HepG2 (cell line): ENCODE data around the gene CDYL2. TPM values are rescaled to one million over a fixed set of nuclear protein-coding genes. Genes with fewer than 3 reads are reported as not detected.

ENCODE experiments used
- ATAC-seq: fragments of 200-7000 bp; cut with Tn5 transposase; 3 replicates; pipeline ENCODE4 v1.9.1; 2020; ENCODE audit warnings: mild to moderate bottlenecking, moderate library complexity
- BruUV-seq: library from RNA; stranded (reverse); fragments of 400-500 nt; replicated peaks from 2 replicates; lab custom pipeline; 2021; lab: Mats Ljungman, UMichigan
- CTCF ChIA-PET: fragments of 300-600 bp; formaldehyde crosslinking; extraction: SDS; loops from one replicate; lab custom pipeline; 2021; ENCODE audit warnings: low total read pairs, inconsistent platforms, low intra/inter-chr PET ratio; lab: Yijun Ruan, JAX
- POLR2A ChIA-PET: fragments of 350-600 bp; sonication (Branson Sonifier 250); formaldehyde crosslinking; loops from one replicate; lab custom pipeline; 2020; ENCODE audit warnings: antibody characterized with exemption, inconsistent platforms; lab: Yijun Ruan, JAX
- DNase-seq: peaks from one replicate; pipeline ENCODE4 v3.0.0-alpha.2; 2015; ENCODE audit warnings: low spot score
- FAIRE-seq: peaks from 3 replicates; lab custom pipeline; 2011; peaks lifted over from hg19 to GRCh38; lab: Jason Lieb, UNC
- H2AFZ ChIP-seq: one replicate; pipeline ENCODE4 v1.6.1; 2011; ENCODE audit warnings: low read length, inconsistent platforms
- H3K27ac ChIP-seq: fragments of 300-600 bp; 3 replicates; pipeline ENCODE4 v1.8.0; 2011; ENCODE audit warnings: mixed run types, mild to moderate bottlenecking, mixed read lengths, low read length, inconsistent platforms; ENCODE audit not compliant: insufficient read depth; ENCODE audit errors: extremely low read length
- H3K27me3 ChIP-seq, 2 experiments: fragments of 200-600 bp in 1 of 2; 2 replicates in 1 of 2; 3 replicates in 1 of 2; pipeline versions ENCODE4 v1.6.0 to v1.8.0; 2011; ENCODE audit warnings: low read length in 2 of 2, mild to moderate bottlenecking in 2 of 2, moderate library complexity in 2 of 2, inconsistent platforms in 1 of 2; ENCODE audit not compliant: insufficient read depth in 2 of 2, control insufficient read depth in 1 of 2
- H3K36me3 ChIP-seq, 2 experiments: fragments of 200-600 bp in 1 of 2; replicated peaks in 1 of 2; 2 replicates in 1 of 2; 3 replicates in 1 of 2; pipeline versions ENCODE4 v1.5.1 to v1.8.0; 2011; ENCODE audit warnings: low read length in 2 of 2, inconsistent platforms in 1 of 2; ENCODE audit not compliant: insufficient read depth in 2 of 2, control insufficient read depth in 1 of 2
- H3K4me1 ChIP-seq: 2 replicates; pipeline ENCODE4 v1.5.1; 2012; ENCODE audit warnings: low read length, inconsistent platforms; ENCODE audit not compliant: insufficient read depth
- H3K4me2 ChIP-seq: 2 replicates; pipeline ENCODE4 v1.6.0; 2011; ENCODE audit warnings: low read depth, low read length, inconsistent platforms
- H3K4me3 ChIP-seq, 3 experiments: fragments of 200-600 bp in 1 of 3; sonication (generic), shearing (Covaris generic) in 1 of 3; replicated peaks in 1 of 3; 2 replicates each; pipeline ENCODE4 v1.5.1; 2011 to 2016; ENCODE audit warnings: low read length in 3 of 3, inconsistent platforms in 2 of 3, low read depth in 2 of 3, mild to moderate bottlenecking in 2 of 3, control low read depth in 1 of 3, mixed read lengths in 1 of 3; ENCODE audit not compliant: insufficient read depth in 1 of 3
- H3K79me2 ChIP-seq: one replicate; pipeline ENCODE4 v1.6.1; 2011; ENCODE audit warnings: low read length, inconsistent platforms; ENCODE audit not compliant: insufficient read depth
- H3K9ac ChIP-seq: 2 replicates; pipeline ENCODE4 v1.6.0; 2011; ENCODE audit warnings: mild to moderate bottlenecking, low read depth, low read length, inconsistent platforms; ENCODE audit not compliant: insufficient read depth
- H3K9me3 ChIP-seq: 2 replicates; pipeline ENCODE4 v1.5.1; 2012; ENCODE audit warnings: mild to moderate bottlenecking, low read length
- H4K20me1 ChIP-seq: 2 replicates; pipeline ENCODE4 v1.6.0; 2011; ENCODE audit warnings: inconsistent platforms, mild to moderate bottlenecking, low read length, moderate library complexity; ENCODE audit not compliant: insufficient read depth
- CEBPB ChIP-seq: IDR thresholded peaks from 2 replicates; pipeline ENCODE4 v1.6.1; 2011; ENCODE audit warnings: low read depth, low read length, improper control_type of control experiment, borderline replicate concordance
- DR1 ChIP-seq: sonication (generic); formaldehyde crosslinking; IDR thresholded peaks from 2 replicates; pipeline ENCODE4 v1.8.0; 2021; ENCODE audit warnings: mild to moderate bottlenecking, missing genetic modification reagents, inconsistent platforms
- GATA4 ChIP-seq: sonication (generic); IDR thresholded peaks from 2 replicates; pipeline ENCODE4 v1.6.1; 2016; ENCODE audit warnings: antibody characterized with exemption, low read depth, borderline replicate concordance
- HNF4A ChIP-seq: sonication (generic); formaldehyde crosslinking; IDR thresholded peaks from 2 replicates; pipeline ENCODE4 v1.4.0; 2020; ENCODE audit warnings: missing genetic modification reagents
- KLF9 ChIP-seq: IDR thresholded peaks from 2 replicates; pipeline ENCODE4 v1.6.1; 2016; ENCODE audit warnings: low read depth
- MBNL3 ChIP-seq: fragments of 250-450 bp; sonication (Bioruptor Pico); conservative IDR thresholded peaks from 2 replicates; pipeline ENCODE4 v1.8.0; 2022; ENCODE audit warnings: mild to moderate bottlenecking, inconsistent platforms
- SP2 ChIP-seq: sonication (generic); formaldehyde crosslinking; IDR thresholded peaks from 2 replicates; pipeline ENCODE4 v1.5.1; 2020; ENCODE audit warnings: mild to moderate bottlenecking, missing genetic modification reagents
- SP5 ChIP-seq: IDR thresholded peaks from 2 replicates; pipeline ENCODE4 v1.6.1; 2016; ENCODE audit warnings: low read depth, borderline replicate concordance
- TAF1 ChIP-seq: sonication (generic); formaldehyde crosslinking; IDR thresholded peaks from 2 replicates; pipeline ENCODE4 v1.4.0; 2020; ENCODE audit warnings: missing genetic modification reagents
- ZFP36L1 ChIP-seq: sonication (generic); formaldehyde crosslinking; IDR thresholded peaks from 2 replicates; pipeline ENCODE4 v1.8.0; 2022; ENCODE audit warnings: mild to moderate bottlenecking, missing genetic modification reagents, moderate library complexity
- ZNF253 ChIP-seq: sonication (generic); formaldehyde crosslinking; IDR thresholded peaks from 2 replicates; pipeline ENCODE4 v1.8.0; 2022; ENCODE audit warnings: mild to moderate bottlenecking, missing genetic modification reagents, borderline replicate concordance
- ZNF879 ChIP-seq: sonication (generic); formaldehyde crosslinking; IDR thresholded peaks from 2 replicates; pipeline ENCODE4 v1.8.1; 2023; ENCODE audit warnings: missing genetic modification reagents
- WGBS: methylation state at CpG from one replicate; pipeline ENCODE4 v1.1.6; 2017; ENCODE audit warnings: low lambda C conversion rate; 5-methylcytosine and 5-hydroxymethylcytosine counted together
- in situ Hi-C: cut with HindIII; loops from 2 replicates; pipeline ENCODE4 v1.10.0; 2017; ENCODE audit warnings: low pct_unique_long_range_greater_than_20kb; ENCODE audit not compliant: extremely low pct_ligation_motif_present
- intact Hi-C: fragments of 100-400 bp; cut with micrococcal nuclease; formaldehyde crosslinking; loops from one replicate; pipeline ENCODE4 v1.10.0; 2022; ENCODE audit not compliant: unreplicated experiment
- polyA plus RNA-seq, 8 experiments: library from polyadenylated mRNA; depleted of rRNA in 3 of 8; stranded (reverse) in 7 of 8; unstranded in 1 of 8; fragments of >200 nt; fragmentation: Illumina TruSeq in 4 of 8; extraction: Trizol in 4 of 8; gene quantifications; 2 replicates each; pipeline versions ENCODE4 v1.2.1 to v1.2.3, GENCODE V29; 2011 to 2016; ENCODE audit warnings: low read depth in 4 of 8, missing spikeins in 1 of 8, mixed read lengths in 1 of 8; ENCODE audit not compliant: insufficient read depth in 1 of 8
- total RNA-seq, 5 experiments: library from RNA; depleted of rRNA; stranded (reverse); fragments of >200 nt; fragmentation: Illumina TruSeq; extraction: Trizol; gene quantifications; 2 replicates each; pipeline ENCODE4 v1.2.3, GENCODE V29; 2016; ENCODE audit warnings: low read depth in 1 of 5
- TF ChIP-seq, protein P1 (sequence below): sonication (generic); formaldehyde crosslinking; IDR thresholded peaks from 2 replicates; pipeline ENCODE4 v1.5.0; 2020; ENCODE audit warnings: missing genetic modification reagents
- TF ChIP-seq, protein P2 (sequence below), 2 experiments: sonication (generic) in 1 of 2; formaldehyde crosslinking in 1 of 2; IDR thresholded peaks; 2 replicates each; pipeline versions ENCODE4 v1.4.0 to v1.6.1; 2018 to 2020; ENCODE audit warnings: missing genetic modification reagents in 2 of 2, borderline replicate concordance in 1 of 2, low read depth in 1 of 2, mild to moderate bottlenecking in 1 of 2, missing biosample characterization in 1 of 2
- TF ChIP-seq, protein P3 (sequence below): sonication (generic); formaldehyde crosslinking; IDR thresholded peaks from 2 replicates; pipeline ENCODE4 v1.5.0; 2020; ENCODE audit warnings: mild to moderate bottlenecking, low read depth, missing genetic modification reagents, borderline replicate concordance

Gene CDYL2
- total and polyA plus RNA-seq, 2 of the 13 experiments (the other 11 are each of a cell fraction or from before 2014, with no cell fraction given) = 0.07 to 0.35 TPM

DNA sequence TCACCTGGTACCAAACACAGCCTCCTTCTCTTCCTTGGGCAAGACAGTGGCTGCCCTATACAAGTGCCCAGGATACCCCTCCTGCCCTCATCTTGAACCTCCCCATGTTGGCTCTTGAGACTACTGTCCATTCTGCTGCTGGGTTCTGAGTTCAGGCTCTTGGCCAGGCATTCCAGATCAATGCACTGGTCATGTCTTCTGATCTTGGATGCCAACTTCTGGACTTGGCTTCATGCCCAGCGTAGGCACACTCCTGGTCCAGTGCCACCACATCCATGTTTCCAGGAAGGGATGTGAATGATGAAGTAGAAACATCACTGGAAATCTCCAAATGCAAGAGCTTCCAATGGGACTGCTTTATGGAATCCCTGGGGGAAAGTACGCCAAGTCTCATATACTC is 212.1 kb downstream of the CDYL2 start:
- Histone ChIP-seq H3K4me3 (no peak overlapping the region), H3K4me2 (no peak overlapping the region), H3K9ac (no peak overlapping the region), H2AFZ (no peak overlapping the region), H3K79me2 (no peaks in the 10 kb centered on the region), H3K27ac (no peak overlapping the region), H4K20me1 (no peaks in the 10 kb centered on the region), H3K36me3 (no peaks in the 10 kb centered on the region), H3K27me3 (no peaks in the 10 kb centered on the region; a peak in 1 of 5 replicates), H3K9me3 (peaks cover 8% of the 10 kb centered on the region; the same call in 1 of the 2 replicates), H3K4me1 (no peaks in the 10 kb centered on the region)
- no peak for FAIRE-seq
- intact Hi-C loops (no loop called here), in situ Hi-C loops (no loop called here)
- WGBS = 46% methylated on average over 2 of the region's 2 CpGs
- ATAC-seq = no peak
- CTCF ChIA-PET = no interaction called here
- POLR2A ChIA-PET = no interaction called here
- BruUV-seq = no TSS peak
- no peak for TF ChIP-seq SP5
- TF ChIP-seq, protein P1, sequence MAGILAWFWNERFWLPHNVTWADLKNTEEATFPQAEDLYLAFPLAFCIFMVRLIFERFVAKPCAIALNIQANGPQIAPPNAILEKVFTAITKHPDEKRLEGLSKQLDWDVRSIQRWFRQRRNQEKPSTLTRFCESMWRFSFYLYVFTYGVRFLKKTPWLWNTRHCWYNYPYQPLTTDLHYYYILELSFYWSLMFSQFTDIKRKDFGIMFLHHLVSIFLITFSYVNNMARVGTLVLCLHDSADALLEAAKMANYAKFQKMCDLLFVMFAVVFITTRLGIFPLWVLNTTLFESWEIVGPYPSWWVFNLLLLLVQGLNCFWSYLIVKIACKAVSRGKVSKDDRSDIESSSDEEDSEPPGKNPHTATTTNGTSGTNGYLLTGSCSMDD (CRISPR knock-in tag) = no peak
- no peak for TF ChIP-seq DR1 (CRISPR knock-in tag)
- DNase-seq = no peak

DNA sequence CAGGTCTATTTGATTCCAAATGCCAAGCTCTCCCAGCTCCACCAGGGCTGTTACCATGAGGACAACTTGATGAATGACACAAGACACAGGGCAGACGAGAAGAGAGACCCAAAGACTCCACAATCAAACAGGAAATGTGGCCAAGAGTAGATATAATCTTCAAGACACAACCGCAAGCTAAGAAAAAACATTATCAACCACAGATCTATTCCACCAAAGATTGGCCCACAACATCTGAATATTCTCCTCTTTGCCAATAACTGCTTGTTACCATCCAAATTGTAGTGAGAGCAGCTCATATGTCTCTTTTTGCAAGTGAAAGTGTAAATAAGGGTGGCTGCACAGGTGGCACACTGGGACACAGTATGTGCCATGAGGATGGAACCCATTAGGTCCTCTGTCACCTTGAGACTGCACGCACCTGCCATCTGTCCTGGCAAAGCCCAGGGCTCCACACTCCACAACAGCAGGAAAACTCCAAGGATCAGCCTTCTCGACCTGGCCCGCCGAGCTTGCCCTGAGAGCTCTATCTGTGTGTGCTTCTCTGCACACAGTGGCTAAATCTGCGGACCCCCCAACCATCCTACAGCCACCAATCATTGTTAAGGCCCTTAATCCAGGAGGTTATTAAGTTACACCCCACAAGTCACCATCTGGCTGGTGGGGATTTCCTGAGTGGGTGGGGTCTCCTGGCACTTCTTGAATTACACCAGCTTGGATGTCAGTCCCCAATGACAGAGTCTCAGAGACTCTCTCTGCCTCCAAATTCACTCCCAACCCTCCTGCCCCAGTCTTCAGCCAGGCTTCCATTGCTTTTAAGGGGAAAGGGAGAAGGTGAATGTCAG is 213.1 kb downstream of the CDYL2 start:
- no peaks in the 10 kb centered on the region for H3K4me1 ChIP-seq
- H3K4me3 ChIP-seq = no peak overlapping the region
- WGBS = 53% methylated on average over 7 of the region's 7 CpGs
- H3K27me3 ChIP-seq = no peaks in the 10 kb centered on the region; a peak in 1 of 5 replicates
- no peak overlapping the region for H2AFZ ChIP-seq
- no peaks in the 10 kb centered on the region for H3K36me3 ChIP-seq
- H3K9me3 ChIP-seq = peaks cover 2% of the 10 kb centered on the region; the same call in 1 of the 2 replicates
- no peak for ATAC-seq
- no peak for FAIRE-seq
- DNase-seq = no peak
- BruUV-seq = no TSS peak
- ChIA-PET POLR2A (no interaction called here), CTCF (no interaction called here)
- in situ Hi-C loops = no loop called here
- no peaks in the 10 kb centered on the region for H4K20me1 ChIP-seq
- H3K79me2 ChIP-seq = no peaks in the 10 kb centered on the region
- intact Hi-C loops = no loop called here
- H3K4me2 ChIP-seq = no peak overlapping the region
- no peak overlapping the region for H3K27ac ChIP-seq
- no peak overlapping the region for H3K9ac ChIP-seq
- TF ChIP-seq, protein P2, sequence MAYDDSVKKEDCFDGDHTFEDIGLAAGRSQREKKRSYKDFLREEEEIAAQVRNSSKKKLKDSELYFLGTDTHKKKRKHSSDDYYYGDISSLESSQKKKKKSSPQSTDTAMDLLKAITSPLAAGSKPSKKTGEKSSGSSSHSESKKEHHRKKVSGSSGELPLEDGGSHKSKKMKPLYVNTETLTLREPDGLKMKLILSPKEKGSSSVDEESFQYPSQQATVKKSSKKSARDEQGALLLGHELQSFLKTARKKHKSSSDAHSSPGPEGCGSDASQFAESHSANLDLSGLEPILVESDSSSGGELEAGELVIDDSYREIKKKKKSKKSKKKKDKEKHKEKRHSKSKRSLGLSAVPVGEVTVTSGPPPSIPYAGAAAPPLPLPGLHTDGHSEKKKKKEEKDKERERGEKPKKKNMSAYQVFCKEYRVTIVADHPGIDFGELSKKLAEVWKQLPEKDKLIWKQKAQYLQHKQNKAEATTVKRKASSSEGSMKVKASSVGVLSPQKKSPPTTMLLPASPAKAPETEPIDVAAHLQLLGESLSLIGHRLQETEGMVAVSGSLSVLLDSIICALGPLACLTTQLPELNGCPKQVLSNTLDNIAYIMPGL (CRISPR knock-in tag; IDR thresholded peaks at IDR 0.05; ENCODE audit: borderline replicate concordance in 1 of 2, low read depth in 1 of 2) = no peak
- TF ChIP-seq TAF1 (CRISPR knock-in tag) = no peak
- no peak for TF ChIP-seq MBNL3
- TF ChIP-seq CEBPB = no peak
- TF ChIP-seq GATA4 = no peak
- no peak for TF ChIP-seq KLF9 (CRISPR knock-in tag)
- TF ChIP-seq, protein P3, sequence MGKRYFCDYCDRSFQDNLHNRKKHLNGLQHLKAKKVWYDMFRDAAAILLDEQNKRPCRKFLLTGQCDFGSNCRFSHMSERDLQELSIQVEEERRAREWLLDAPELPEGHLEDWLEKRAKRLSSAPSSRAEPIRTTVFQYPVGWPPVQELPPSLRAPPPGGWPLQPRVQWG (CRISPR knock-in tag) = no peak
- no peak for TF ChIP-seq ZFP36L1 (CRISPR knock-in tag)
- TF ChIP-seq ZNF253 (CRISPR knock-in tag) = no peak
- TF ChIP-seq HNF4A (CRISPR knock-in tag) = no peak
- TF ChIP-seq ZNF879 (CRISPR knock-in tag) = no peak
- TF ChIP-seq SP2 (CRISPR knock-in tag) = no peak
